Esophagus squamous epithelium (tissue), 5 donors: Measurements from ENCODE around the gene PCYT1A. TPM values are rescaled to one million over a fixed set of nuclear protein-coding genes. Genes with fewer than 3 reads are reported as not detected.

Source experiments
- DNase-seq: peaks from one replicate; lab custom pipeline; 2025; lab: John Stamatoyannopoulos, UW
- H3K27ac ChIP-seq, 4 donors: fragments of 200-600 bp; sonication (generic); one replicate each; pipeline ENCODE4 v1.5.1; 2016 to 2019; ENCODE audit warnings: mild to moderate bottlenecking in 1 of 4
- H3K27me3 ChIP-seq, 4 donors: fragments of 200-600 bp; sonication (generic); 1 replicate in 3 of 4; 2 replicates in 1 of 4; pipeline versions ENCODE4 v1.5.1 to v1.6.0; 2017 to 2021; ENCODE audit warnings: antibody characterized with exemption in 1 of 4
- H3K36me3 ChIP-seq, 3 donors: fragments of 200-600 bp; sonication (generic); one replicate each; pipeline ENCODE4 v1.5.1; 2016 to 2019
- H3K4me1 ChIP-seq, 3 donors: fragments of 200-600 bp; sonication (generic); one replicate each; pipeline ENCODE4 v1.5.1; 2017 to 2019
- H3K4me3 ChIP-seq, 4 donors: fragments of 200-600 bp; sonication (generic); 1 replicate in 3 of 4; 2 replicates in 1 of 4; pipeline ENCODE4 v1.5.1; 2016 to 2019; ENCODE audit warnings: mild to moderate bottlenecking in 2 of 4, moderate library complexity in 1 of 4
- H3K9me3 ChIP-seq, 3 donors: fragments of 200-600 bp; sonication (generic); one replicate each; pipeline ENCODE4 v1.5.1; 2016 to 2019
- CTCF ChIP-seq, 6 experiments: fragments of 450-650 bp in 4 of 6; fragments of 200-600 bp in 2 of 6; sonication (generic) in 2 of 6; IDR thresholded peaks; one replicate each; pipeline ENCODE4 v1.5.1; 2016 to 2019; ENCODE audit warnings: antibody characterized with exemption in 6 of 6, mild to moderate bottlenecking in 4 of 6, moderate library complexity in 4 of 6
- POLR2A ChIP-seq, 4 donors: fragments of 450-650 bp; IDR thresholded peaks; one replicate each; pipeline ENCODE4 v1.6.1; 2017; ENCODE audit warnings: antibody characterized with exemption in 4 of 4, mild to moderate bottlenecking in 4 of 4, moderate library complexity in 3 of 4
- WGBS, 2 donors: methylation state at CpG; one replicate each; pipeline ENCODE4 v1.1.5; 2018; 5-methylcytosine and 5-hydroxymethylcytosine counted together
- intact Hi-C: fragments of 100-400 bp; cut with DNase I; formaldehyde crosslinking; loops from one replicate; pipeline ENCODE4 v1.15.0; 2022
- total RNA-seq, 4 donors: library from RNA; depleted of rRNA; stranded (reverse); fragments of >200 nt; gene quantifications; one replicate each; pipeline ENCODE4 v1.1.0, GENCODE V29; 2016
- donor health status: DM: yes; HTN: yes; CAD: no.

Gene PCYT1A
- total RNA-seq, 4 donors from 2014 or later = 62.9 to 104 (median 91.7) TPM

- Histone ChIP-seq H3K27ac (no peak overlapping the region), H3K9me3 (no peaks in the 10 kb centered on the region), H3K4me3 (no peak overlapping the region), H3K27me3 (peaks cover 0 to 18% (median 0%) of the 10 kb centered on the region in 4 donors), H3K36me3 (no peaks in the 10 kb centered on the region), H3K4me1 (peaks cover 0 to 6% (median 3%) of the 10 kb centered on the region in 3 donors)
- TF ChIP-seq POLR2A (IDR thresholded peaks at IDR 0.05) (no peak), CTCF (IDR thresholded peaks at IDR 0.05) (no peak)
- WGBS, 2 donors = 61 to 65% methylated on average over 6 to 21 of the region's 21 CpGs
- intact Hi-C loops = no loop called here
- DNase-seq = no peak
These were observed 85.0 kb downstream of the PCYT1A start for GRCh38 chr3:196202516-196202970.

- Histone ChIP-seq H3K27ac (no peak overlapping the region), H3K9me3 (no peaks in the 10 kb centered on the region), H3K27me3 (peaks cover 0 to 18% (median 0%) of the 10 kb centered on the region in 4 donors), H3K36me3 (no peaks in the 10 kb centered on the region), H3K4me3 (no peak overlapping the region), H3K4me1 (peaks cover 0 to 12% (median 4%) of the 10 kb centered on the region in 3 donors)
- intact Hi-C loops = no loop called here
- TF ChIP-seq CTCF (IDR thresholded peaks at IDR 0.05) (peak in 2 of 6 experiments; percentile 19 to 29), POLR2A (IDR thresholded peaks at IDR 0.05) (no peak)
- DNase-seq = no peak
- WGBS, 2 donors = 74 to 83% methylated on average over 13 to 18 of the region's 19 CpGs
These were observed 88.5 kb downstream of the PCYT1A start for GRCh38 chr3:196198771-196199753.

- 77% methylated on average over 4 of the region's 15 CpGs; no CpG with 5 or more reads in 1 of the 2 donors for WGBS, 2 donors
- Histone ChIP-seq H3K27ac (no peak overlapping the region), H3K9me3 (no peaks in the 10 kb centered on the region), H3K27me3 (peaks cover 0 to 13% (median 0%) of the 10 kb centered on the region in 4 donors), H3K4me3 (no peak overlapping the region), H3K36me3 (no peaks in the 10 kb centered on the region), H3K4me1 (peaks cover 4 to 21% (median 5%) of the 10 kb centered on the region in 3 donors)
- intact Hi-C loops = no loop called here
- no peak for DNase-seq
- TF ChIP-seq CTCF (IDR thresholded peaks at IDR 0.05) = no peak
- TF ChIP-seq POLR2A (IDR thresholded peaks at IDR 0.05) = no peak
These were observed 89.3 kb downstream of the PCYT1A start for GRCh38 chr3:196198081-196198675.

- H3K4me1 ChIP-seq = peaks cover 9 to 28% (median 10%) of the 10 kb centered on the region in 3 donors
- no peaks in the 10 kb centered on the region for H3K9me3 ChIP-seq
- no peak for TF ChIP-seq CTCF (IDR thresholded peaks at IDR 0.05)
- no peak for TF ChIP-seq POLR2A (IDR thresholded peaks at IDR 0.05)
- H3K4me3 ChIP-seq = no peak overlapping the region
- H3K27ac ChIP-seq = no peak overlapping the region
- 80 to 98% methylated on average over 5 to 7 of the region's 17 CpGs for WGBS, 2 donors
- no peaks in the 10 kb centered on the region for H3K36me3 ChIP-seq
- intact Hi-C loops = loop anchor here (2.0 kb wide), 1 partner anchor 125 kb away; no protein-coding TSS in a partner anchor
- H3K27me3 ChIP-seq = peaks cover 0 to 9% (median 0%) of the 10 kb centered on the region in 4 donors
- no peak for DNase-seq
These were observed 90.0 kb downstream of the PCYT1A start for GRCh38 chr3:196197524-196197923.
